ENCODE data around the gene PRX. TPM values are rescaled to one million over a fixed set of nuclear protein-coding genes. Genes with fewer than 3 reads are reported as not detected.

PRX gene
- total and polyA plus RNA-seq, 9 of the 15 experiments (the other 6 are each of a cell fraction or from before 2014, with no cell fraction given): 0.65 to 3.5 (median 1.7) TPM; not detected in 2

- no peak for TF ChIP-seq DLX4 (CRISPR knock-in tag; IDR thresholded peaks at IDR 0.05)
- TF ChIP-seq FOXP4 (CRISPR knock-in tag; IDR thresholded peaks at IDR 0.05; ENCODE audit: borderline replicate concordance): peak; percentile 80; the same call in 1 of the 2 replicates
- no peak for TF ChIP-seq ZNF134 (CRISPR knock-in tag; conservative IDR thresholded peaks at IDR 0.05)
- TF ChIP-seq ZNF121 (CRISPR knock-in tag; conservative IDR thresholded peaks at IDR 0.05): no peak
- 0 out of 2 replicates have a peak, but pooled peaks have one; percentile 49 for TF ChIP-seq CHD2 (IDR thresholded peaks at IDR 0.05; ENCODE audit: low read depth, low read length)
- TF ChIP-seq HLTF (IDR thresholded peaks at IDR 0.05): no peak
- TF ChIP-seq NR1H2 (CRISPR knock-in tag; IDR thresholded peaks at IDR 0.05): no peak
- no peak for TF ChIP-seq PRPF4 (IDR thresholded peaks at IDR 0.05; ENCODE audit: insufficient read depth, low read depth, low read length, poor library complexity, severe bottlenecking)
- no peak for TF ChIP-seq NCOA2 (IDR thresholded peaks at IDR 0.05; ENCODE audit: partially characterized antibody in 2 of 2)
- TF ChIP-seq SP1 (CRISPR knock-in tag; IDR thresholded peaks at IDR 0.05): peak; percentile 96
- no peak for TF ChIP-seq SFPQ (IDR thresholded peaks at IDR 0.05; ENCODE audit: low read depth, low read length)
Observed at GRCh38 chr19:40444000-40444824, 31.0 kb upstream of the PRX start, which contains the start of gene SERTAD3 (continued).
